Measurements from ENCODE around the gene MMUT. TPM values are rescaled to one million over a fixed set of nuclear protein-coding genes. Genes with fewer than 3 reads are reported as not detected.
A peak's percentile ranks its signal among the peaks of the same experiment; 100 is the strongest.

MMUT gene
- total RNA-seq, 1 experiment from 2014 or later, result 12.4 TPM

- no TSS peak for BruUV-seq (replicated peaks)
- H3K4me3 ChIP-seq (replicated peaks in 1 of 2; ENCODE audit: low read depth in 1 of 2, low read length in 2 of 2), result no peak overlapping the region
- H3K9me2 ChIP-seq (ENCODE audit: insufficient read depth), result no peaks in the 10 kb centered on the region
- H3K9me3 ChIP-seq (ENCODE audit: control insufficient read depth in 1 of 2, insufficient read depth in 1 of 2, low read depth in 1 of 2, low read length in 2 of 2), result no peaks in the 10 kb centered on the region
- peaks cover 0 to 8% of the 10 kb centered on the region in 2 experiments; a peak in 1 of 4 replicates for H3K36me3 ChIP-seq (ENCODE audit: control insufficient read depth in 1 of 2, insufficient read depth in 2 of 2, low read length in 2 of 2)
- no peak for ATAC-seq
- H3K9ac ChIP-seq (ENCODE audit: low read length), result no peak overlapping the region
- CTCF ChIA-PET, result no interaction called here
- TF ChIP-seq JUND (IDR thresholded peaks at IDR 0.05), result no peak
- no peak for TF ChIP-seq MAX (IDR thresholded peaks at IDR 0.05)
- TF ChIP-seq ZBTB33 (IDR thresholded peaks at IDR 0.05; ENCODE audit: extremely low read depth, insufficient replicate concordance, low read length), result no peak
- TF ChIP-seq CEBPB (IDR thresholded peaks at IDR 0.05; ENCODE audit: low read depth), result no peak
- no peak for TF ChIP-seq CBX3 (IDR thresholded peaks at IDR 0.05; ENCODE audit: low read depth)
- TF ChIP-seq ELF1 (IDR thresholded peaks at IDR 0.05; ENCODE audit: borderline replicate concordance, low read depth), result no peak
- no peak overlapping the region for H2AFZ ChIP-seq (ENCODE audit: low read depth, low read length, poor library complexity, severe bottlenecking)
- RAD21 ChIA-PET (ENCODE audit: low non-redundant PET in 1 of 2, low total read pairs in 2 of 2, uncharacterized antibody in 2 of 2, unreplicated experiment in 2 of 2), result no interaction called here
- H3K27me3 ChIP-seq (ENCODE audit: insufficient read depth, low read length), result no peaks in the 10 kb centered on the region
- H3K27ac ChIP-seq (ENCODE audit: low read depth, low read length), result no peak overlapping the region
- no peaks in the 10 kb centered on the region for H4K20me1 ChIP-seq (ENCODE audit: insufficient read depth)
- peaks cover 3 to 7% of the 10 kb centered on the region in 2 experiments; a peak in 2 of 4 replicates for H3K4me1 ChIP-seq (ENCODE audit: control insufficient read depth in 1 of 2, insufficient read depth in 2 of 2, low read length in 2 of 2)
- POLR2A ChIA-PET, result no interaction called here
- peaks cover 70% of the 10 kb centered on the region for H3K79me2 ChIP-seq (ENCODE audit: insufficient read depth, low read length)
- DNase-seq (ENCODE audit: low read depth, low spot score), result no peak
- intact Hi-C loops (cut with micrococcal nuclease), result no loop called here
- no peak overlapping the region for H3K4me2 ChIP-seq (ENCODE audit: low read length)
Observed at GRCh38 chr6:49468042-49468441, 5.0 kb upstream of the MMUT start.

- ATAC-seq (no peak), DNase-seq (ENCODE audit: low read depth, low spot score) (no peak)
- Histone ChIP-seq H3K4me1 (ENCODE audit: control insufficient read depth in 1 of 2, insufficient read depth in 2 of 2, low read length in 2 of 2) (peaks cover 3 to 14% of the 10 kb centered on the region in 2 experiments; a peak in 2 of 4 replicates), H3K27ac (ENCODE audit: low read depth, low read length) (no peak overlapping the region), H3K27me3 (ENCODE audit: insufficient read depth, low read length) (no peaks in the 10 kb centered on the region), H3K36me3 (ENCODE audit: control insufficient read depth in 1 of 2, insufficient read depth in 2 of 2, low read length in 2 of 2) (no peaks in the 10 kb centered on the region), H3K9me3 (ENCODE audit: control insufficient read depth in 1 of 2, insufficient read depth in 1 of 2, low read depth in 1 of 2, low read length in 2 of 2) (no peaks in the 10 kb centered on the region), H2AFZ (ENCODE audit: low read depth, low read length, poor library complexity, severe bottlenecking) (no peak overlapping the region), H4K20me1 (ENCODE audit: insufficient read depth) (no peaks in the 10 kb centered on the region), H3K4me2 (ENCODE audit: low read length) (peak overlapping the region; percentile 87), H3K9ac (ENCODE audit: low read length) (0 out of 2 replicates have a peak overlapping the region, but pooled peaks have one; percentile 74), H3K9me2 (ENCODE audit: insufficient read depth) (no peaks in the 10 kb centered on the region), H3K79me2 (ENCODE audit: insufficient read depth, low read length) (peaks cover 64% of the 10 kb centered on the region), H3K4me3 (replicated peaks in 1 of 2; ENCODE audit: low read depth in 1 of 2, low read length in 2 of 2) (peak overlapping the region; percentile 76 to 97)
- ChIA-PET RAD21 (ENCODE audit: low non-redundant PET in 1 of 2, low total read pairs in 2 of 2, uncharacterized antibody in 2 of 2, unreplicated experiment in 2 of 2) (no interaction called here), CTCF (no interaction called here), POLR2A (no interaction called here)
- TF ChIP-seq SRF (IDR thresholded peaks at IDR 0.05; ENCODE audit: low read depth), result no peak
- no TSS peak for BruUV-seq (replicated peaks)
- intact Hi-C loops (cut with micrococcal nuclease), result no loop called here
Observed at GRCh38 chr6:49464691-49465090, 1.6 kb upstream of the MMUT start.

Data from HCT116 (cell line).